Endothelial cell of umbilical vein (primary cell): ENCODE data around the gene CACNB4.

ENCODE experiments used
- CTCF ChIP-seq, 2 donors: IDR thresholded peaks; 1 replicate in 1 of 2; 2 replicates in 1 of 2; pipeline ENCODE4 v1.5.1; 2011; ENCODE audit warnings: low read length in 2 of 2, mild to moderate bottlenecking in 2 of 2, moderate library complexity in 2 of 2, control low read depth in 1 of 2, inconsistent platforms in 1 of 2, low read depth in 1 of 2; ENCODE audit not compliant: insufficient read depth in 1 of 2; ENCODE audit errors: extremely low read depth in 1 of 2
- EZH2 ChIP-seq: IDR thresholded peaks from 2 replicates; pipeline ENCODE4 v1.6.1; 2012; ENCODE audit warnings: borderline replicate concordance, low read depth, mild to moderate bottlenecking, moderate library complexity, low read length, inconsistent platforms; ENCODE audit not compliant: severe bottlenecking
- JUN ChIP-seq: IDR thresholded peaks from 2 replicates; pipeline ENCODE4 v1.6.1; 2011; ENCODE audit warnings: borderline replicate concordance, low read depth; ENCODE audit not compliant: insufficient read length, insufficient read depth
- MAX ChIP-seq: IDR thresholded peaks from 2 replicates; pipeline ENCODE4 v1.6.1; 2011; ENCODE audit not compliant: insufficient read depth, insufficient read length
- POLR2A ChIP-seq: IDR thresholded peaks from 2 replicates; pipeline ENCODE4 v1.6.1; 2012; ENCODE audit warnings: low read depth, mild to moderate bottlenecking, control low read depth, low read length
- POLR2AphosphoS5 ChIP-seq: IDR thresholded peaks from 2 replicates; pipeline ENCODE4 v1.6.1; 2012; ENCODE audit warnings: low read depth, mild to moderate bottlenecking, control low read depth, low read length, moderate library complexity; ENCODE audit not compliant: insufficient read depth

- TF ChIP-seq CTCF (IDR thresholded peaks at IDR 0.05; ENCODE audit: extremely low read depth in 1 of 2, insufficient read depth in 1 of 2, low read depth in 1 of 2, low read length in 2 of 2) (no peak), MAX (no peak), POLR2AphosphoS5 (no peak), POLR2A (no peak), EZH2 (no peak), JUN (no peak)
Observed at GRCh38 chr2:151946250-151946884, 152.5 kb downstream of the CACNB4 start.
